Hepatic stellate cell (primary cell): Measurements from ENCODE around the gene SLN.

Experiments used
- DNase-seq: peaks from one replicate; pipeline ENCODE4 v3.0.0; 2011; ENCODE audit warnings: low spot score

SLN gene

DNA sequence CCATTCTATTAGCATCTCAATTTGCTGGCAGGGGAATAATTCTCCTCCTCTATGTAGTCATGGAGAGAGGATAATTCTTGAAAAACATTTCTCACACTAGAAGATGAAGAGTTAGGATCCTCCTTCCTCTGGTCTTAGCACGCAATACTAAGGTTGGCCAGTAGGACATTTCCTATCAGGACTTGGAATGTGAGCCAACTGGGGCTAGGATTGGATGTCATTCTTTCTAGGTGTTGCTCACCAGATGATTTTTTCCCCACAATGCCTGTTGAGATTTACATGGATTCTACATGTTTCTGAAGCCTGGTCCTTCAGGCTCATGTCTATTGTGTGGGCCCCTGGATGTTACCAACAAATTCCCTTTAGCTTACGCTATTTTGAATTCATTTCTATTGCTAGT lies 28.0 kb downstream of the SLN start:
- DNase-seq, result no peak

DNA sequence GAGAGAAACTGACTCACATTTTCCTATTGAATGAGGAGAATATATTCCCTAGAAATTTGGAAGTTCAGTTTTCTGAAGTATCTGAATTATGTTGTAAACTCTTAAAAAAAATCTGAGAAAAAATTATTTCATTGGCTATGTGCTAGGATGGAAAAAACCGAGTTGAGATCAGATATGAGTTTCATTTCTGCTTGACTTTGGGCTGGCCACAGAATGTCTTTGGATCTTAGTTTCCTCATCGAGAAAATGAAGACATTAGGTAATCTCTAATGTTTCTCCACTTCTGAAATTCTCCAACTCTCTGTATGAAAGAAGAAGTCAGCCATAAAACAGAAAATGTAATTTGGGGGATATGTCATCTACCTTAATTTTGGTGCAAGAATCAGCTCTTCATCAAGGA lies 28.8 kb downstream of the SLN start:
- DNase-seq, result no peak

DNA sequence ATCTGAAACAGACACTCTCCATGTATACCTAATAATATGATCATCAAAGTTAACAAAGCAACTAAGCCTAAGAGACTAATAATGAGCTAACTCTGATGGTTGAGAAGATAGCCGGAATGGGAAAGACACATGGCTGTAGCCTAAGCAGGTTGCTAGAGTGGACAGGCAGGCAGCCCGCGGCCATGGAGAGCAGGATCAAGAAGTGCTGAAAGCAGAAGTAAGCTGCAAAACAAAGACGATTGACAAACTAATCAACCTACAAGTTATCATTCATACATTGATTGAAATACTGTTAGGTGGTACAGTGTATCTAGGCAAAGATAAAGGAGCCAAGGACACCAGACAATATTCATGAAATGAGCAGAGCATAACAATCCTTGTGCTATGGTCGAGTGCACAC lies 29.3 kb downstream of the SLN start:
- DNase-seq, result no peak

DNA sequence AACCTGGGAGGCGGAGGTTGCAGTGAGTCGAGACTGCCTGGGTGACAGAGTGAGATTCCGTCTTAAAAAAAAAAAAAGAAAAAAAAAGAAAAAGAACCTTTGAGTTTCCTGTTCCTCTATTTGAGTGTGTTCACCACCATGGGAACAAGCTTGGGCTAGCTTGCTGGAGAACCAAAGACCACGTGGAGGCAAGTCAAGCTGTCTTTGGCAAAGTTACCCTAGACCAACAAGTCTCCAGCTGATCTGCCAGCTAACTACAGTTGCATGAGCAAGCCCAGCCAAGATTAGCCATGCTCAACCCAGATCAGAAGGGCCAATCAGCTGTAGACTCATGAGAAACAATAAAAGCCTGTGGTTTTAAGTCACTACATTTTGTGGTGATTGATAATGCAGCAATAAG lies 29.7 kb downstream of the SLN start:
- DNase-seq, result no peak

DNA sequence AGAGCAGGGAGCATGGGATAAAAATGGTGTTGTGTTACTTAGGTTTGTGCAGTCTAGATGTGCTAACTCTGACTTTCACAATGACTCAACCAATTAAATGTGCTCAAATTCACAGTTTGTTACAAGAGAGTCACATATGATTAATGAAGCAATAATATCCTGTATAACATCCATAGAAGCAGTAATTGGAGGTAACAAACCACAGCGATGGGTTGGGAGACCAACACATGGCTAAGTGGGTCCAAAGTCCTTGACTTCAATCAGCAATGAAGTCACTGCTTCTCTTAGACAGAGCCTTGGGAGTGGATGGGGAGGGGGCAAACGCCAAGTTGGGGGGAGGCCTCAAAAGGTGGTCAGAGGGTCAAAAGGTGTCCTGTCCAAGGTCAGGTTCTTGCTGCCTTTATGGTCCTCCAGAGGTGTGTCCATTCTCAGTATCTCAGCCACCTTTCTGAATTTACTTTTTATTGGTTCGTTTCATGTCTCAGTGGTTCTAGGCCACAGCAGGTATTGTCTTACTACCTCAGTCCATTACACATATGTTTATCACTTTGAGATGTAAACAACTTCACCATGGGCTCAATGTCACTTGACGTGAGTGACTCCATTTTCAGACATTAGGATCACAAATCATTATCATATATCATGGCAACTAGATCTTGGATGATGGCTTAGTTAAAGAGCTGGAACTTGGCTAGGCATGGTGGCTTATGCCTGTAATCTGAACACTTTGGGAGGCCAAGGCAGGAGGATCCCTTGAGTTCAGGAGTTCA lies 32.4 kb downstream of the SLN start:
- no peak for DNase-seq

DNA sequence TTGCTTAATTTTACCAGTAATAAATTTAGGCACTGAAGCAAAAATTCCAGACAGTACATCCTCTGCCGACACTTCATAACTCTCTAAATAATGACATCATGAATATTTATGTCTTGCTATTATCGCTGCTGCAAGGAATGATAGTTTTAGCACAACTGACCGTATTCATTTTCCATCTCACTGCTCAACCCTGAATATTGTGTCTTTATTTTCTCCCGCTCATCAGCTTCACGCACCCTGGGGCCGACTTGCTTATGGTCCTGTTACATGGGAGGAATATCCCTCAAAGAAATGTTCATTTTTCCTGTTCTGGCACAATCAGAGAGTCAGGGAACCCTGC lies 33.3 kb downstream of the SLN start:
- no peak for DNase-seq

DNA sequence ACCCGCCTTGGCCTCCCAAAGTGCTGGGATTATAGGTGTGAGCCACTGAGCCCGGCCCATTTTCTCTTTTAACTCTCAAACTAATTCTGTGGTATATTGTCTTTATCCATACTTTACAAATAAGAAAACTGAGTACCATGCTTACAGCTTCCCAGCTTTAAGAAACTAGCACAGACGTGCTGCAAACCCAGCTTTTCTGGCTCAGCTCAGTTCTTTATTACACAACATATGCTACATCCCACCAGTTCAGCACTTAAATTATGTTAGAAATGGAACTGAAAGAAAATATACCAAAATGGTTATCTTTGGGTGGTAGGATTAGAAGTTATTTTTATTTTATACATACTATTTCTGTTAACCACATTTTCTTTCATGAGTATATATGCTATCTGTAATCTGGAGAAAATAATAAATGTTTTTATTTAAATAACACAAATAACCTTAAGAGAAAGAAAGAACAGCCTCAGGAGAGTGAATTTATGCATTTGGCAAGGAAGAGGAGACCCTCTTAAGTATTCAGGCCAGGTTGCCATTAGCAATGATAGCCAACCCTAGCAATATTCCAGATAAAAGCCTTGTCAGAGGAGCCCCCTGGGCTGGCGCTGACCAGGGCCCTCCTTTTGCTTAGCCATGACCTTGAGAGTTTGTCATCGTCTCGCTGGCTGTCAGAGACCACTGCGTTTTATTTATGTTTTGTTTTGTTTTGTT lies 33.8 kb downstream of the SLN start:
- no peak for DNase-seq

DNA sequence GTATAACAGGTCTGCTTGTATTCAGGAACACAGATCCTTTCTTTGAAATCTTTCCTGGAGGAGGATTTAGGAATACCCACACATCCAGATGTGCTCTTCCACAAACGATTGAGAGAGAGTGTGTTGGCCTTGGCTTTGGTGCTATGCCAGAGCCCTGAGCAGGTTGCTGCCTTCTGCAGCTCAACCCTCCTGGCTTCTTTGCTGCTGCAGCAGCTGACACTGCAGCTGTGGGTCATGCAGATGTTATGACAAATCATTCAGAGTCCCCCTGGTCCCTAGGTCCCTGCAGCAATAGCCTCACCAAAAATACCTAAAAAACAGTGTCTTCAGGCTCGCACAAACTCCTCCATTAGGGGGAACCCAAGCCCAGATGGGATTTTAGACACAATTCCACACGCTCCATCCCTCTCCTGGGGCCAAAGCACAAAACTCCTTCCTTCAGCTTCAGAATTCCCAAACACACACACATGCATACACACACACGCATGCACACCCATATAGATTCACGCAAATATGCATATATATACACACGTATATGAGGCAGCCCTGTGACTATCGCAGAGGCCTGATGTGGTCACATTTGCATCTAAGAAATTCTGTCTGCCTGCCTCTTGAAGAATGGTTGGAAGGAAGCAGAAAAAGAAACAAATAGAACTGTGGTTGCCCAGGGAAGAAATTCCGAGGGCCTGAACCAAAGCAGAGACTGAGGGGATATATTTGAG lies 35.4 kb downstream of the SLN start:
- DNase-seq, result no peak

DNA sequence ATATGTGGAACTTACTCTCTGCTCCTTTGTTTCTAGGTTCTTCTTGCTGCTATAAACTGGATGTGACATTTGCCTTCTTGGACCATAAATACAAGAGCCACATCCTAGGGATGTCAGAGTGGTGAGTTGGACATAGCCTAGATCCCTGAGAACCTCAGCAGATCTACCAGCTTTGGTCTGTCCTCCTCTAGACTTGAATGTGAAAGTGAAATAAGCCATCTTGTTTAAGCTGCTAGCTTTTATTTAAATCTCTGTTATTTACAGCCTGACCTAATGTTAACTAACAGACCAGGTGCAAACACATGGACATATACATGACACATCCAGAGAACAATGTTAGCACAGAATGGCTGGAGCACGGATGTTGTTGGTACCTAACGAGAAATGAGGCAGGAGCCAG lies 36.0 kb downstream of the SLN start:
- DNase-seq, result no peak

DNA sequence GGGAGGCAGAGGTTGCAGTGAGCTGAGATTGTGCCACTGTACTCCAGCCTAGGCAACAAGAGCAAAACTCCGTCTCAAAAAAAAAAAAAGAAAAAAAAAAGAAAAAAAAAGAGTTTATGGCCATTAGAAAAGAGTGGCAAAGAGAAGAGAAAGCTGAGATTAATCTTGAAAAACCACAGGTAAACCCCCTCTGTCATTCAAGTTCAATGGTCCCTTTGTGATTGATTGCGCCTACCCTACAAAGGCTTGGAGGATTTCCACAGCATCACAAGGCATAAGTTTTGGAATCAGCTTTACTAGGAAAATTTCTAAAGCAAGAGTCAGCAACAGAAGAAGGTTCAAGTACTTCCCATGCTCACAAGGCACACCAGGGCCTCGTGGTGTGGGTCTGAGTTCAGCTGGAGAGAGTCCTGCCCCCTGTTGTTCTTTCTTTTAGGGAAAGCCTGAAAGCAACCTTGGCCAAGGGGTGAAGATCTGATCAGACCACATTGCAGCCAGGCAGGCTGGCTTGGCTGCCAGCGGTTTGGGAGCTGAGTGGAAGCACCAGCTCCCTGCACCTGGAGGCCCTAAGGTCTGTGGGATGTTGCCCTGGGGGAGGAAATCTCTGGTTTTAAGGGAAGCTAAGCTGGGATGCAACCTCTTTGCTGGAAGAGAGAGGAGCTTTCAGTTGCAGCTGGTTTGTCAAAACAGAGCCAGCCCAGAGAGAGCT lies 41.8 kb downstream of the SLN start:
- DNase-seq, result no peak

DNA sequence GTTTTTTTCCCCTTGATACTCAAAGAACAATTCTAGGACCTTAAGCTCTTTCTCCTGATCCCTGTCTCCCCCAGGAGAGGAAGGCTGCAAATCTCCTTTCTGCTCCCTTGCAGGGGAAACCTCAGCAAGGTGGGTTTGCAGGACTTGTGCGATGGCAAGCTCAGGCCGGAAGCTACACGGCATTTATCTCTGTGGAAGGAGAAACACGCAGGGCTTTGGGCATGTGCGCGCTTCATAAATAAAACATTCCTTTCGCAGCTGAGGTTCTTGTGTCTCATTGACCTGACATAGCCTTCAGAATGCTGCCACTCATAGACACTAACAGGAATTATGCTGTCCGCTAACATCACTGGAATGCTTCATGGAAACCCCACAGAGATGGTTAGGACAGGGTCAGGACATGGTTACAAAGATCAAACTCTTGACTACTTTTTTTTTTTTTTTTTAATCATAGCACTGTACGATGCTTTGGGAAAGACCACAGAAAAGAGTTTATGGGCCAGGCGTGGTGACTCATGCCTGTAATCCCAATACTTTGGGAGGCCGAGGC lies 42.6 kb downstream of the SLN start:
- no peak for DNase-seq

DNA sequence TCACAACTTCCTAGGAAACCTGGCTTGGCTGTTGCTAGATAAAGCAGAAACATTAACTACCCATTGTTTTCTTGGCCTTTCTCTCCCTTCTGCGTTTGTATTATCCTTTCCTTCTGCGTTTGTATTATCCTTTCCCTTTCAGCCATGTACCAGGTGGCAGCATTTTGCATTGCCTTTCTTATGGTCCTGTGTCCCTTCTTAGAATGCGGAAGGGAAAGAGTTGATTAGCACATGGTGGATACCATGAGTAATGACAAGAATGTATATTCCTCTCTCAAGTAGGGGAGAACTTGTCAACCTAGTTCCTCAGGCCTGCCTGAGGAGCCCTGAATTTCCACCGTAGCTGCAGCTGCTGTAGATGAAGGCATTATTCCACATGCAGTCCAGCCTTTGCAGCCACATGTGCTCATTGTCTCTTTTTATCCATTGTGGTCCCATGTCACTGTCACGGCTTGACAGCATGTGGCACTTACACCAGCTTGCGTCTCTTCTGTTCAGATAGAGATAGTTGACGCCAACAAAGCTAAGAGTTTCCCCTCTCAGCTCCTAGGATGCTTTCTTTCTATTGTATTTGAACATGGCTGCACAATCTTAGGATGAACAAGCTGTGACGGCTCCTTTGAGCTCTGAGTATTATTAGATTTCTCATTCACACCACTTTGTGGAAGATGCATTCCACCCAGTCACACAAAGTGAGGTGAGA lies 44.8 kb downstream of the SLN start:
- DNase-seq, result no peak

DNA sequence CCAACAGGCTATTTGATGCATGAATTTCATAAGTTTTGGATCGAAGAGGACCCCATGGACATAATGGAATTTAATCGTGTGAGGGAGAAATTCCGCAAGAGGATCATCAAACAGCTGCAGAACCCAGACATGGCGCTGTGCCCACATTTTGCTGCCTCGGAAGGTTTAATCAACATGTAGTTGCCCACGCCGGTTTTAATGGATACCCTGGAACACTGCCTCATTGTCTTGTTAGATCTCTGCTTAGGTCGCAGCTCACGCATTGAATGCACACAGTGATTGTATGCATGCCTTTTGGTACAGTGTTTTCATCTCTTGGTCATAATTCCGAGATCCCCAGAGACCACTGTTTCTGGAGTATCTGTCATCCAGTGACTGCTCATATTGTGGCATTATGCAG lies 46.8 kb downstream of the SLN start:
- DNase-seq, result no peak

DNA sequence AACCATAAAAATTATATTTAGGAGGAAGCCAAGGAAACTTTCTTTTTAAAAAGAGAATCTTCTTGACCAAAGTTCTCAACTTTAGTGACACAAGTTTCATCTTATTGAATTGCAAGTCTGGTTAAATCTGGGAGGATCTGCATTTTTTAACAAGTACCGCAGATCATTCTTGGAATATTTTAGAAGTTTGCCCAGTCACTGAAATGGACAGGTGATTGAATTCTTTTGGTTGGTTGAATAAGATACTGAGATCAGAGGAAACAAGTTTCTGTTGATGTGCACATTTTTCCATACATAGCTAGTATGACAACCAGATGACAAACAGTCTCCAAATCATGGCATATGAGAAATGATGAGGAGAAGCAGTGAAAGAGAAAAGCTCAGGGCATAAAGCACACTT lies 50.2 kb downstream of the SLN start:
- no peak for DNase-seq

DNA sequence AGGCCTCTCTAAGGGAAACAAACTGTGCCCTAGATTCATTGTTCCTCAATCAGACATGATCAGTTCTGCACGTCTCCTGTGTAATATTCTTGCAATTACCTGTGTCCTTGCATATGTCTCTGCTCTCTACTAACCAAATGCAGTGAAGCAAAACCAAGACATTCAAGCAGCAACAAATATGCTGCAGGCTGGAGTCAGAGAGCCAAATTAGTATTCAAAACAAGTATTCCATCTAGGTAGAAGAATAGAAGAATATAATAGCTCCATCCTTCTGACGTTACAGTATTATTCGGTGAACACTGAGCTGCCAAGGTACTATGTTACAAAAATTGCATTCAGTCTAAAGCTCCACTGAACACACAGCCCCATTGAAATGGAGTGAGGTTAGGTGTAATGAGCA lies 51.8 kb downstream of the SLN start:
- DNase-seq, result no peak

DNA sequence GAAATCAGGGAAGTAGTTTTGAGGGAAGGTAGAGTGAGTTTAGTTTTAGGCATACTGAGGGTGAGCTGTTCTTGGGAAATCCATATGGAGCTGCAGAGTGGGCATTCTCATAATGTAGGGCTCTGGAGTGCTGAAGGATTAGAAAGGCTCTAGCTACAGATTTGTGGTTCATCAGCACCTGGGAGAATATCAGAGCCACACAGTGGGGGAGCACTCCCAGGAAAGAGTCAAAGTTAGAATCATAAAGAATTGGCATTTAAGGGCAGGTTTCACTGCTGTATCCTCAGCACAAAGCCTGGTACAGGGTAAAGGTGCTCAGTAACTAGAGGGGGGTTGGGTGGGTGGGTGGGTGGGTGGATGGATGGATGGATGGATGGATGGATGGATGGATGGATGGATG lies 52.5 kb downstream of the SLN start:
- no peak for DNase-seq
